Tibial artery (tissue), 4 donors: ENCODE results near the gene STRIP2.

Experiments used
- DNase-seq, 2 donors: peaks; one replicate each; pipeline ENCODE4 v3.0.0-alpha.2; 2019
- H3K27ac ChIP-seq, 2 donors: fragments of 200-600 bp; sonication (generic) in 1 of 2; 1 replicate in 1 of 2; 2 replicates in 1 of 2; pipeline ENCODE4 v1.5.1; 2018 to 2019; ENCODE audit warnings: mild to moderate bottlenecking in 1 of 2
- H3K27me3 ChIP-seq, 2 donors: fragments of 200-600 bp; sonication (generic) in 1 of 2; one replicate each; pipeline versions ENCODE4 v1.5.1 to v1.6.0; 2016 to 2019
- H3K36me3 ChIP-seq, 3 donors: fragments of 200-600 bp; sonication (generic) in 2 of 3; one replicate each; pipeline ENCODE4 v1.5.1; 2016 to 2019; ENCODE audit warnings: mild to moderate bottlenecking in 2 of 3
- H3K4me1 ChIP-seq, 4 donors: fragments of 200-600 bp; sonication (generic) in 2 of 4; 1 replicate in 3 of 4; 2 replicates in 1 of 4; pipeline ENCODE4 v1.5.1; 2016 to 2019
- H3K4me3 ChIP-seq, 2 donors: fragments of 200-600 bp; sonication (generic) in 1 of 2; 1 replicate in 1 of 2; 2 replicates in 1 of 2; pipeline ENCODE4 v1.5.1; 2018 to 2019; ENCODE audit warnings: mild to moderate bottlenecking in 2 of 2
- H3K9me3 ChIP-seq, 3 donors: fragments of 200-600 bp; sonication (generic) in 1 of 3; one replicate each; pipeline ENCODE4 v1.5.1; 2016 to 2019
- intact Hi-C: fragments of 100-400 bp; cut with DNase I; formaldehyde crosslinking; loops from one replicate; pipeline ENCODE4 v1.15.0; 2023; ENCODE audit warnings: low total_unique reads
- TF ChIP-seq, protein P1 (sequence below), 2 experiments: fragments of 200-600 bp in 1 of 2; fragments of 450-650 bp in 1 of 2; IDR thresholded peaks; one replicate each; pipeline ENCODE4 v1.5.1; 2017 to 2019; ENCODE audit warnings: antibody characterized with exemption in 2 of 2, mild to moderate bottlenecking in 1 of 2, moderate library complexity in 1 of 2

Gene STRIP2

DNA sequence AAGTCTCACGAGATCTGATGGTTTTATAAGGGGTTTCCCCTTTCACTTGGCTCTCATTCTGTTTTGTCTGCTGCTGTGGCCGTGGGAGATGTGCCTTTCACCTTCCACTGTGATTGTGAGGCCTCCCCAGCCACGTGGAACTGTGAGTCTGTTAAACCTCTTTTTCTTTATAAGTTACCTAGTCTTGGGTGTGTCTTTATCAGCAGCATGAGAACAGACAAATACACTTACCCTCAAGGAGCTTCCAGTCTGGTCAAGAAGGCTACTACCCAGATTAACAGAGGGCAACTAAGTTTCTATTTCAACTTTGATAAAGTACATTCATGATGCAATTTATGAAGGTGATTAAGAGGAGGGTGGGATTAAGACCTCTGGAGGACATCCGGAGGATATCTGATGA, 81.1 kb downstream of the STRIP2 start:
- intact Hi-C loops, result no loop called here

DNA sequence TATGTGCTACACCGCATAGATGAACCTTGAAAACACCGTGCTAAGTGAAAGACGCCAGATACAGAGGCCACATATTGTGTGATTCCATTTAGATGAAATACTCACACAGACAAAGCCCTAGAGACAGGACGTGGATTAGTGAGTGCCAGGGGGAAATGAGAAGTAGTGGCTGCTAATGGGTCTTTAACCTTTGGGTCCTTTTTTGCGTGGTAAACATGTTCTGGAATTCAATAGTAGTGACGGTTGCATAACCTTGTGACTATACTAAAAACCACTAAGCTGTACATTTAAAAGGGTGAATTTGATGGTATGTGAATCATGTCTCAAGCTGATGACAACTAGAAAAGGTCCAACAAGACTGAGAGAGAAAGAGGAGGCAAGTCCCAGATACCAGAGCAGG, 83.7 kb downstream of the STRIP2 start:
- H3K36me3 ChIP-seq, result no peaks in the 10 kb centered on the region
- DNase-seq, result no peak
- no peaks in the 10 kb centered on the region for H3K9me3 ChIP-seq
- H3K27ac ChIP-seq, result no peak overlapping the region
- no peak overlapping the region for H3K4me3 ChIP-seq
- intact Hi-C loops, result no loop called here
- H3K27me3 ChIP-seq, result peaks cover 0 to 28% of the 10 kb centered on the region in 2 donors
- no peaks in the 10 kb centered on the region for H3K4me1 ChIP-seq
- TF ChIP-seq, protein P1, sequence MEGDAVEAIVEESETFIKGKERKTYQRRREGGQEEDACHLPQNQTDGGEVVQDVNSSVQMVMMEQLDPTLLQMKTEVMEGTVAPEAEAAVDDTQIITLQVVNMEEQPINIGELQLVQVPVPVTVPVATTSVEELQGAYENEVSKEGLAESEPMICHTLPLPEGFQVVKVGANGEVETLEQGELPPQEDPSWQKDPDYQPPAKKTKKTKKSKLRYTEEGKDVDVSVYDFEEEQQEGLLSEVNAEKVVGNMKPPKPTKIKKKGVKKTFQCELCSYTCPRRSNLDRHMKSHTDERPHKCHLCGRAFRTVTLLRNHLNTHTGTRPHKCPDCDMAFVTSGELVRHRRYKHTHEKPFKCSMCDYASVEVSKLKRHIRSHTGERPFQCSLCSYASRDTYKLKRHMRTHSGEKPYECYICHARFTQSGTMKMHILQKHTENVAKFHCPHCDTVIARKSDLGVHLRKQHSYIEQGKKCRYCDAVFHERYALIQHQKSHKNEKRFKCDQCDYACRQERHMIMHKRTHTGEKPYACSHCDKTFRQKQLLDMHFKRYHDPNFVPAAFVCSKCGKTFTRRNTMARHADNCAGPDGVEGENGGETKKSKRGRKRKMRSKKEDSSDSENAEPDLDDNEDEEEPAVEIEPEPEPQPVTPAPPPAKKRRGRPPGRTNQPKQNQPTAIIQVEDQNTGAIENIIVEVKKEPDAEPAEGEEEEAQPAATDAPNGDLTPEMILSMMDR (IDR thresholded peaks at IDR 0.05), result no peak

More for the DNA sequence above, 81.1 kb downstream of the STRIP2 start:
- Histone ChIP-seq H3K9me3 (no peaks in the 10 kb centered on the region), H3K4me3 (no peak overlapping the region), H3K36me3 (no peaks in the 10 kb centered on the region), H3K27ac (no peak overlapping the region), H3K27me3 (peaks cover 0 to 12% of the 10 kb centered on the region in 2 donors), H3K4me1 (no peaks in the 10 kb centered on the region)
- no peak for DNase-seq
- TF ChIP-seq, protein P1 (IDR thresholded peaks at IDR 0.05), result no peak

DNA sequence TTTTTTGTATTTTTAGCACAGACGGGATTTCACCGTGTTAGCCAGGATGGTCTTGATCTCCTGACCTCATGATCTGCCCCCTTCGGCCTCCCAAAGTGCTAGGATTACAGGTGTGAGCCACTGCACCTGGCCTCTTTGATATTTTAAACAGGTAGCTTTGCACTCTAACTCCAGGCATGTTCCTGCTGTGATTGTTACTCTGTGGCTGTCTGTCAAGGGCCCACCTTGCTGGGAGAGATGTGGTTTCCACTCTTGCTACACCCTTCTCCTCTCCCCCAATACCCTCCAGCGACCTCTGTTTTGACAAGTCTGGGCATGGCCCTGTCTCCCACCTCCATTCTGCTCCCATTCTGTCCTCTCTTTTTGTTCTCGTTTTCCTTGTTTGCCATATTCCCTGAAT, 85.2 kb downstream of the STRIP2 start:
- TF ChIP-seq, protein P1 (IDR thresholded peaks at IDR 0.05), result no peak
- DNase-seq, result no peak
- intact Hi-C loops, result no loop called here
- Histone ChIP-seq H3K27ac (no peak overlapping the region), H3K9me3 (no peaks in the 10 kb centered on the region), H3K36me3 (no peaks in the 10 kb centered on the region), H3K4me3 (no peak overlapping the region), H3K27me3 (peaks cover 0 to 29% of the 10 kb centered on the region in 2 donors), H3K4me1 (no peaks in the 10 kb centered on the region)

DNA sequence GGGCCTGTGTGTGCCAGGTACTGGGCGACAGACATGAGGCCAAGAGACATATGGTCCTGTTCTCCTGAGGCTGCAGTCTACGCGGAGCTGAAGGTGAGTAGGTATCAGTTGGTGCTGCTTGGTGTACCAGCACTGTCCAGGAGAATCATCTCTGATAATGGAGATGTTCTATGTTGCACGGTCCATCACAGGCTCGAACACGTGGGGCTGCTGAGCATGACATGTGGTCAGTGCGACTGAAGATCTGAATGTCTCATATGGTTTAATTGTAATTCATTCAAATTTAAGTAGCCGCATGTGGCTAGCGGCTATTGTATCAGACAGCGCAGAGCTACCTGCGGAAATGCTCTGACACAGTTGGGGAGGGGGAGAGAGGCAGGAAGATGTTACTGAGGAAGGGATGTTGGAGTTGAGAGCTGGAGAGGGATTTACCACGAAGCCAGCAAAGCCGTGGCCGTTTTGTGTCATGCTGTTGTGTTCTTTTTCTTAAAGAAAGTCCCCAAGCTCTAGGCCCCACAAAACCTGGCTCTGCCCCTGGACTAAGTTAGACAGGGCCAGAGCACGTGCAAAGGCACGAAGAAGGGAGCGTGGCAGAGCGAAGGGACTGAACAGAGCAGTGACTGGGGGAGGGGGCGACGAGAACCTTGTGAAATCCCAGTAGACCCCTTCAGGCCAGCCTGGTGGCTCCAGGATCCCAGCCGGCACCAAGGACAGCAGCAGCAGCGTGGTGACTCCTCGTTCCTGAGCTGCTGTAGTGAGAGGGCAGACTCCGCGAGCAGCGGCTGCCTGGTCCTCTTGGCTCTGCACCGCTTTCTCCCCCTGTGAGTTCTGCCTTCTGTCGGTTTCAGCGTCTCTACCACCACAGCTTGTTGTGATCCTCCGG, 88.1 kb downstream of the STRIP2 start:
- DNase-seq, result no peak

DNA sequence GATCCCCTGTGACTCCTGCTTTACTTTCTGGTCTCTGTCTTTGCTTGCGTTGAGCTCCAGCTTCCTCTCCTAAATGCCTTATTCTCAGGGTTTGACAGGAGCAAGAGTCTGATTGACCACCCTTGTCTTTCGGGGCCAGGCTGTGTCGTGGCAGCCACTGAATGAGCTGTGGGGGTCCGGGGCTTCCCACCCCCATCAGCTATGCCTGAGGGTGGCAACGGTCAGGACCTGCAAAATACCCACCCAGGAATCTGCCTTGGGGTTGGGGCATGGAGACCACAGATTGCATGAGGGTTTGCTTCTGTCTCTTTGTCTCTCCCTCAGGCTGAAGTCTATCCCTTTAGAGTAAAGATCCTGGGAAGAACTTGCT, 88.7 kb downstream of the STRIP2 start:
- Histone ChIP-seq H3K27me3 (peaks cover 0 to 34% of the 10 kb centered on the region in 2 donors), H3K36me3 (no peaks in the 10 kb centered on the region), H3K4me1 (no peaks in the 10 kb centered on the region), H3K27ac (no peak overlapping the region), H3K4me3 (no peak overlapping the region), H3K9me3 (no peaks in the 10 kb centered on the region)
- no peak for DNase-seq
- TF ChIP-seq, protein P1 (IDR thresholded peaks at IDR 0.05), result no peak
- intact Hi-C loops, result no loop called here

More for the DNA sequence above, 88.1 kb downstream of the STRIP2 start:
- Histone ChIP-seq H3K27me3 (peaks cover 0 to 34% of the 10 kb centered on the region in 2 donors), H3K4me3 (no peak overlapping the region), H3K36me3 (no peaks in the 10 kb centered on the region), H3K27ac (no peak overlapping the region), H3K4me1 (no peaks in the 10 kb centered on the region), H3K9me3 (no peaks in the 10 kb centered on the region)
- intact Hi-C loops, result no loop called here
- TF ChIP-seq, protein P1 (IDR thresholded peaks at IDR 0.05), result no peak
